OCI-LY7 (cell line): ENCODE data around the gene SPARC. TPM values are rescaled to one million over a fixed set of nuclear protein-coding genes. Genes with fewer than 3 reads are reported as not detected.

Source experiments
- BruUV-seq: library from RNA; stranded (reverse); fragments of 400-500 nt; replicated peaks from 2 replicates; lab custom pipeline; 2021; lab: Mats Ljungman, UMichigan
- CTCF ChIA-PET: fragments of 300-600 bp; sonication (Branson Sonifier 250); formaldehyde crosslinking; loops from one replicate; lab custom pipeline; 2022; ENCODE audit warnings: antibody characterized with exemption; ENCODE audit not compliant: unreplicated experiment; lab: Charles Lee
- POLR2A ChIA-PET: fragments of 300-600 bp; sonication (Branson Sonifier 250); formaldehyde crosslinking; loops from one replicate; lab custom pipeline; 2022; ENCODE audit warnings: antibody characterized with exemption; lab: Charles Lee
- DNase-seq: peaks from one replicate; pipeline ENCODE4 v3.0.0-alpha.2; 2015; ENCODE audit warnings: low spot score
- H2AFZ ChIP-seq: fragments of 200-600 bp; sonication (generic), shearing (Covaris generic); 2 replicates; pipeline ENCODE4 v1.6.1; 2014; ENCODE audit warnings: mild to moderate bottlenecking, antibody characterized with exemption, low read length, moderate library complexity
- H3K27ac ChIP-seq: fragments of 200-600 bp; sonication (generic); 2 replicates; pipeline ENCODE4 v1.5.1; 2014; ENCODE audit warnings: mixed run types, low read depth, mild to moderate bottlenecking, moderate library complexity, low read length, inconsistent platforms; ENCODE audit not compliant: poor library complexity, severe bottlenecking
- H3K36me3 ChIP-seq: fragments of 200-600 bp; sonication (generic); 2 replicates; pipeline ENCODE4 v1.6.1; 2014; ENCODE audit warnings: mild to moderate bottlenecking, antibody characterized with exemption, low read length, moderate library complexity, mixed read lengths; ENCODE audit not compliant: insufficient read depth
- H3K4me1 ChIP-seq: fragments of 200-600 bp; sonication (generic); 2 replicates; pipeline ENCODE4 v1.5.1; 2014; ENCODE audit warnings: mild to moderate bottlenecking, low read length; ENCODE audit not compliant: insufficient read depth, poor library complexity, severe bottlenecking
- H3K4me2 ChIP-seq: fragments of 200-600 bp; sonication (generic); 2 replicates; pipeline ENCODE4 v1.6.1; 2014; ENCODE audit warnings: mild to moderate bottlenecking, low read length
- H3K4me3 ChIP-seq: fragments of 200-600 bp; sonication (generic); 2 replicates; pipeline ENCODE4 v1.5.1; 2014; ENCODE audit warnings: mild to moderate bottlenecking, low read depth, low read length; ENCODE audit not compliant: poor library complexity, severe bottlenecking
- H3K79me2 ChIP-seq: fragments of 200-600 bp; sonication (generic); 2 replicates; pipeline ENCODE4 v1.6.1; 2016; ENCODE audit warnings: low read depth, mild to moderate bottlenecking, low read length, moderate library complexity, mixed read lengths; ENCODE audit not compliant: insufficient read depth
- H3K9me2 ChIP-seq: fragments of 200-600 bp; sonication (generic); 2 replicates; pipeline ENCODE4 v1.6.1; 2016; ENCODE audit warnings: mild to moderate bottlenecking, low read length, mixed read lengths; ENCODE audit not compliant: insufficient read depth
- H3K9me3 ChIP-seq: fragments of 200-600 bp; sonication (generic); 2 replicates; pipeline ENCODE4 v1.6.1; 2014; ENCODE audit warnings: mild to moderate bottlenecking, mixed run types, low read length, mixed read lengths
- H4K20me1 ChIP-seq: fragments of 200-600 bp; sonication (generic); 2 replicates; pipeline ENCODE4 v1.6.1; 2014; ENCODE audit warnings: mild to moderate bottlenecking, antibody characterized with exemption, low read length, moderate library complexity, mixed read lengths; ENCODE audit not compliant: insufficient read depth
- CTCF ChIP-seq: fragments of 200-600 bp; sonication (generic); conservative IDR thresholded peaks from 2 replicates; pipeline ENCODE4 v1.5.1; 2014; ENCODE audit warnings: mild to moderate bottlenecking, antibody characterized with exemption, low read length, moderate library complexity, mixed read lengths
- EZH2phosphoT487 ChIP-seq: fragments of 200-600 bp; sonication (generic); IDR thresholded peaks from 2 replicates; pipeline ENCODE4 v1.6.1; 2018; ENCODE audit warnings: low read depth, borderline replicate concordance, mild to moderate bottlenecking, mixed run types, antibody characterized with exemption, low read length, moderate library complexity, mixed read lengths
- intact Hi-C: fragments of 100-400 bp; cut with micrococcal nuclease; formaldehyde crosslinking; loops from one replicate; pipeline ENCODE4 v1.10.0; 2022; ENCODE audit not compliant: unreplicated experiment
- total RNA-seq, 2 experiments: library from RNA; depleted of rRNA in 1 of 2; stranded (reverse); fragments of >200 nt in 1 of 2; shearing (Covaris generic) in 1 of 2; gene quantifications; 2 replicates each; pipeline ENCODE4 v1.2.3, GENCODE V29; 2014 to 2022

SPARC gene
- total RNA-seq, 2 experiments from 2014 or later = 0.89 TPM; not detected in 1

DNA sequence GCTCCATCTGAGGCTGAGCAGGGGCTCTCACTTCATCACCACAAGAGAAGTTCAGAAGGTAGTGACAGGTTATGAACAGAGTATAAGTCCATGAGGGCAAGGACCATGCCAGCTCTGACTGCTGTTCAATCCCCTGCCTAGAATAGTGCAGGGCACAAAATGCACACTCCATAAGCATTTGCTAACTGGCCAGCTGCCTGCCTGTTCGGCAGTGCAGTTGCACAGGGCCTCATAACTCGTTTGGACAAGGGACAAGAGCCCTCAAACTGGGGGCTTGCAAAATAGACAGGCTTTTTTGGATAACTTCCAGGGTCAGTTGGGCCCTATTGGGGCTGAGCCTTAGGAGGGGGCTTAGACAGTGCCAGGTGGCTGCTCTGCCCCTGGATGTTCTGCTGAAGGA lies 21.1 kb downstream of the SPARC start:
- no peaks in the 10 kb centered on the region for H4K20me1 ChIP-seq
- CTCF ChIA-PET = no interaction called here

GRCh38 chr5:151664694-151665585 lies 21.8 kb downstream of the SPARC start:
- intact Hi-C loops = no loop called here
- Histone ChIP-seq H3K27ac (no peak overlapping the region), H3K79me2 (no peaks in the 10 kb centered on the region), H3K9me2 (no peaks in the 10 kb centered on the region), H2AFZ (no peak overlapping the region), H3K4me1 (peaks cover 12% of the 10 kb centered on the region), H3K9me3 (no peaks in the 10 kb centered on the region), H3K36me3 (no peaks in the 10 kb centered on the region), H4K20me1 (no peaks in the 10 kb centered on the region), H3K4me2 (no peak overlapping the region), H3K4me3 (no peak overlapping the region)
- BruUV-seq = no TSS peak
- ChIA-PET POLR2A (interaction anchor here (0.6 to 1.3 kb wide), 4 partner anchors 10 to 731 kb away, joined by 3 read pairs; no protein-coding TSS in a partner anchor), CTCF (no interaction called here)
- TF ChIP-seq CTCF (no peak), EZH2phosphoT487 (no peak)
- no peak for DNase-seq

More for the DNA sequence above, 21.1 kb downstream of the SPARC start:
- Histone ChIP-seq H3K9me2 (no peaks in the 10 kb centered on the region), H3K27ac (no peak overlapping the region), H3K4me2 (no peak overlapping the region), H3K36me3 (no peaks in the 10 kb centered on the region), H3K9me3 (no peaks in the 10 kb centered on the region), H3K79me2 (no peaks in the 10 kb centered on the region), H3K4me3 (no peak overlapping the region), H3K4me1 (peaks cover 12% of the 10 kb centered on the region), H2AFZ (no peak overlapping the region)
- intact Hi-C loops = no loop called here
- BruUV-seq = no TSS peak
- POLR2A ChIA-PET = interaction anchor here (0.5 to 1.3 kb wide), 4 partner anchors 38 to 1000 kb away, joined by 3 read pairs; no protein-coding TSS in a partner anchor
- no peak for DNase-seq
- TF ChIP-seq EZH2phosphoT487 = no peak
- no peak for TF ChIP-seq CTCF
